ENCODE data around the gene PHIP. TPM values are rescaled to one million over a fixed set of nuclear protein-coding genes. Genes with fewer than 3 reads are reported as not detected.
"Not testable (repeated sequence)": the region's sequence is repeated elsewhere in the genome, so short reads cannot be mapped to it uniquely, and the experiment has no call there.

The PHIP gene
- total RNA-seq, 1 donor = 26.3 TPM

DNA sequence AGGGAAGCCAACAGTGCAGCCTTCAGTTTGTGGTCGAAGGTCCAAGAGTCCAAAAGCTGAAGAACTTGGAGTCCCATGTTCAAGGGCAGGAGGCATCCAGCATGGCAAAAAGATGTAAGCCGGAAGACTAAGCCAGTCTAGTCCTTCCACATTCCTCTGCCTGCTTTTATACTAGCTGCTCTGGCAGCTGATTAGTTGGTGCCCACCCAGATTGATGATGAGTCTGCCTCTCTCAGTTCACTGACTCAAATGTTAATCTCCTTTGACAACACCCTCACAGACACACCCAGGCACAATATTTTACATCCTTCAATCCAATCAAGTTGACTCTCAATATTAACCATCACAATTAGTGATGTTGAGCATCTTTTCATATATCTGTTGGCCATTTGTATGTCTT, 23.1 kb upstream of the PHIP start:
- no peak for DNase-seq (ENCODE audit: low read depth)
- H3K4me3 ChIP-seq (ENCODE audit: low read depth, low read length) = no peak overlapping the region
- TF ChIP-seq, protein P1, sequence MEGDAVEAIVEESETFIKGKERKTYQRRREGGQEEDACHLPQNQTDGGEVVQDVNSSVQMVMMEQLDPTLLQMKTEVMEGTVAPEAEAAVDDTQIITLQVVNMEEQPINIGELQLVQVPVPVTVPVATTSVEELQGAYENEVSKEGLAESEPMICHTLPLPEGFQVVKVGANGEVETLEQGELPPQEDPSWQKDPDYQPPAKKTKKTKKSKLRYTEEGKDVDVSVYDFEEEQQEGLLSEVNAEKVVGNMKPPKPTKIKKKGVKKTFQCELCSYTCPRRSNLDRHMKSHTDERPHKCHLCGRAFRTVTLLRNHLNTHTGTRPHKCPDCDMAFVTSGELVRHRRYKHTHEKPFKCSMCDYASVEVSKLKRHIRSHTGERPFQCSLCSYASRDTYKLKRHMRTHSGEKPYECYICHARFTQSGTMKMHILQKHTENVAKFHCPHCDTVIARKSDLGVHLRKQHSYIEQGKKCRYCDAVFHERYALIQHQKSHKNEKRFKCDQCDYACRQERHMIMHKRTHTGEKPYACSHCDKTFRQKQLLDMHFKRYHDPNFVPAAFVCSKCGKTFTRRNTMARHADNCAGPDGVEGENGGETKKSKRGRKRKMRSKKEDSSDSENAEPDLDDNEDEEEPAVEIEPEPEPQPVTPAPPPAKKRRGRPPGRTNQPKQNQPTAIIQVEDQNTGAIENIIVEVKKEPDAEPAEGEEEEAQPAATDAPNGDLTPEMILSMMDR (IDR thresholded peaks at IDR 0.05; ENCODE audit: insufficient read depth, low read depth, low read length) = no peak

DNA sequence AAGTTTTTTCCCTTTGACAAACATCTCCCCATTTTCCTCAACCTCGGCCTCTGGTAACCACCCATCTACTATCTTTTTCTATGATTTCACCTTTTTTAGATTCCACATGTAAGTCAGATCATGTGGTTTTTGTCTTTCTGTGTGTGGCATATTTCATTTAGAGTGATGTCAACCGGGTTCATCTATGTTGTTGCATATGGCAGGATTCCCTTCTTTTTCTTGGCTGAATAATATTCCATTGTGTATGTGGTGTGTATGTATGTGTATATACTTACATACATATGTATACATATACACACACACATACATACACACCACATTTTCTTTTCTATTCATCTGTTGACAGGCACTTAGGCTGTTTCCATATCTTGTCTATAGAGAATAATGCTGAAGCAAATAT, 22.2 kb upstream of the PHIP start:
- TF ChIP-seq, protein P1 (IDR thresholded peaks at IDR 0.05; ENCODE audit: insufficient read depth, low read depth, low read length) = no peak
- no peak overlapping the region for H3K4me3 ChIP-seq (ENCODE audit: low read depth, low read length)
- DNase-seq (ENCODE audit: low read depth) = no peak

DNA sequence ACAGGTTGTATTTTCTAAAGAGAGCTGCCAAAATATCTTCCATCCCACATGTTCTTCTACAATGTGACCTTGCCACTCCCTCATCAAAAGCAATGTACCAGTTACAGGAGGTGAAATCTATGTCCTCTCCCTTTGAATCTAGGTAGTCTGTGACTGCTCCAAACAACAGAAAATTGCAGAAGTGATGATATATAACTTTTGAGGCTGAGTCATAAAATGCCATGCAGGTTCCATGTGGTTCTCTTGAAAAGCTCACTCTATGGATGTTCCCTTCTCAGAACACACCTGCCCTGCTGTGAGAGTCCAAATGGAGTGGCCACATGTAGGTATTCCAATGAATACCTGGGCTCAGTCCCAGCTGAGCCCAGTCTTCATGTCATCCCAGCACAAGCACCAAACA, 16.9 kb upstream of the PHIP start:
- no peak overlapping the region for H3K4me3 ChIP-seq (ENCODE audit: low read depth, low read length)
- no peak for DNase-seq (ENCODE audit: low read depth)
- TF ChIP-seq, protein P1 (IDR thresholded peaks at IDR 0.05; ENCODE audit: insufficient read depth, low read depth, low read length) = no peak

DNA sequence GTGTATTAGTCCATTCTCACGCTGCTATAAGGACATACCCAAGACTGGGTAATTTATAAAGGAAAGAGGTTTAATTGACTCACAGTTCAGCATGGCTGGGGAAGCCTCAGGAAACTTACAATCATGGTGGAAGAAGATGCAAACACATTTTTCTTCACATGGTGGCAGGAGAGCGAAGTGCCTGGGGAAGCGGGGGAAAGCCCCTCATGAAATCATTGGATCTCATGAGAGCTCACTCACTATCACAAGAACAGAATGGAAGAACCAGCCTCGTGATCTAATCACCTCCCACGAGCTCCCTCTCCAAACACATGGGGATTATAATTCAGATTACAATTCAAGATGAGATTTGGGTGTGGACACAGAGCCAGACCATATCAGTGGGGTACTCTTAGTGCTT, 13.7 kb upstream of the PHIP start:
- not testable (repeated sequence) for DNase-seq (ENCODE audit: low read depth); H3K4me3 ChIP-seq (ENCODE audit: low read depth, low read length)

DNA sequence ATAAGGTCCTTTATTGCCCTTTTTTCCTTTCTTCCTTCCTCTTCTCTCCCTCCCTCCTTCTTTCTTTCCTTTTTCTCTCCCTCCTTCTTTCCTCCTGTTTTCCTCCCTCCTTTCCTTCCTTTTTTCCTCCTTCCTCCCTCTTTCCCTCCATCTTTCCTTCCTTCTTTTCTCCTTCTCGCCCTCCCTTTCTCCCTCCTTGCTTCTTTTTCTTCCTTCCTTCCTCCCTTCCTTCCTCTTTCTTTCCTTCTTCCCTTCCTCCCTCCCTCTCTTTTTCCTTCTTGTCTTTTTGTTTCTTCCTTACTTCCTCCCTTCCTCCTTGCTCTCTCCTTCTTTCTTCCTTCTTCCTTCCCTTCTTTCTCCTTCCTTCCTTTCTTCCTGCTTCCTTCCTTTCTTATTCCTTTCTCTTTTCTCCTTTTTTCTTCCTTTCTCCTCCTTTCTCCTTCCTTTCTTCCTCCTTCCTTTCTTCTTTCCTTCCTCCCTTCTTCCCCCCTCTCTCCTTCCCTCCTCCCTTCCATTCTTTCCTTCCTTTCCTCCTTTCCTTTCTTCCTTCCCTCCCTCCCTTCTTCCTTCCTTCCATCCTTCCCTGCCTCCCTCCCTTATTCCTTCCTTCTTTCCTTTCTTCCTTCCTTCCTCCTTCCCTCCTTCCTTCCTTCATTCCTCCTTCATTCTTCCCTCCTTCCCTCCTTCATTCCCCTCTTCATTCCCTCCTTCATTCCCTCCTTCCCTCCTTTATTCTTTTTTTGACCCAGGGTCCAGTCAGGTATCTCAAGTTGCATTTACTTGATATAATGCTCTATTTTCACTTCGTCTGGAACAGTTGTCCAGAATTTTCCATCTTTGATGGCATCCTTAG, 11.7 kb upstream of the PHIP start:
- no peak overlapping the region for H3K4me3 ChIP-seq (ENCODE audit: low read depth, low read length)
- TF ChIP-seq, protein P1 (IDR thresholded peaks at IDR 0.05; ENCODE audit: insufficient read depth, low read depth, low read length) = no peak
- no peak for DNase-seq (ENCODE audit: low read depth)

DNA sequence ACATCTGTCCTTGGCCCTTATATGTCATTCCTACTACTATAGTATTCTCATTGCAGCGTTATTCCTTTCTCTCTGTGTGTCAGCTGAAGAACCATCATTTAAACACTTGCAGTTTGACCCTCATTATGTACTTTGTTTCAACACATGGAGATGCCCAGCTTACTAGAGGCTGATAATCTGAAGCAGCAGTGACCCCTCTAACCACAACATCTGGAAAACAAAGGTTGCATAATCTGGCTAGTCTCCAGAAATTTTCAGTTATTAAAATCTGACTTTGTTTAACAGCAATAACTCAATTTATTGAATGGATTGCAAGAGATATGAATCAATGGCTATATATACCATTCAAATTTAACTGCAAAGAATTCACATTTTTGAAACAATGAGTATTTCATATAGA, 6.6 kb upstream of the PHIP start:
- DNase-seq (ENCODE audit: low read depth) = peak; percentile 28
- TF ChIP-seq, protein P1 (IDR thresholded peaks at IDR 0.05; ENCODE audit: insufficient read depth, low read depth, low read length) = no peak
- no peak overlapping the region for H3K4me3 ChIP-seq (ENCODE audit: low read depth, low read length)

DNA sequence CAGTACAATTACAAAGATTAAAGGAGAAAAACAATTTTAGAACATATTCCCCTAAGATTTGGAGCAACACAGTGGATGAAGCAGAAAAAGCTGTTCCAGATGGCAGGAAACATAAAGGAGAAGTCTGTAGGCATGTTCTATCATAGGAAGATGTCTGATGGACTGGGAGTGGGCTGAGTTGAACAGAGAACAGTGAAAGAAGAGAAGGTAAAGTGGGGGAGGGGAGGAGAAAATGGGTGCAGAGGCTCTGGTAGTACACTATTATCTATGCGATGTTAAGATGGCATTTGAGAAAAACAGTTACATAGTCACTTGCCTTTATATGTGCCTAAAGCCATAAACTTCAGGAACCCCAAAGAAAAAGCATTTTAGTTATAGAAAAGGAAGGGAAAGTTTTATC, 4.2 kb upstream of the PHIP start:
- TF ChIP-seq, protein P1 (IDR thresholded peaks at IDR 0.05; ENCODE audit: insufficient read depth, low read depth, low read length) = no peak
- no peak for DNase-seq (ENCODE audit: low read depth)

More for the DNA sequence above, 4.2 kb upstream of the PHIP start:
- H3K4me3 ChIP-seq (ENCODE audit: low read depth, low read length) = no peak overlapping the region
